ENCODE measurements around the gene WDR33. TPM values are rescaled to one million over a fixed set of nuclear protein-coding genes. Genes with fewer than 3 reads are reported as not detected.
A peak's percentile ranks its signal among the peaks of the same experiment; 100 is the strongest.

Gene WDR33
- total and polyA plus RNA-seq, 2 of the 13 experiments (the other 11 are each of a cell fraction or from before 2014, with no cell fraction given), result 54.9 to 78.2 TPM

- TF ChIP-seq ARID4A (CRISPR knock-in tag; IDR thresholded peaks at IDR 0.05; ENCODE audit: borderline replicate concordance) (peak; percentile 94; the same call in 1 of the 2 replicates), ZKSCAN8 (CRISPR knock-in tag; IDR thresholded peaks at IDR 0.05; ENCODE audit: borderline replicate concordance) (0 out of 2 replicates have a peak, but pooled peaks have one; percentile 49), TERF1 (CRISPR knock-in tag; IDR thresholded peaks at IDR 0.05) (no peak; the same call in 1 of the 2 replicates), POGK (CRISPR knock-in tag; conservative IDR thresholded peaks at IDR 0.05) (peak; percentile 86; the same call in 1 of the 2 replicates), ZNF619 (CRISPR knock-in tag; IDR thresholded peaks at IDR 0.05) (peak; percentile 86; the same call in 1 of the 2 replicates), TOPORS (CRISPR knock-in tag; IDR thresholded peaks at IDR 0.05) (peak; percentile 17; the same call in 1 of the 2 replicates), ZNF674 (CRISPR knock-in tag; IDR thresholded peaks at IDR 0.05; ENCODE audit: low read depth) (no peak), NFE2 (CRISPR knock-in tag; IDR thresholded peaks at IDR 0.05) (no peak), SNAPC5 (CRISPR knock-in tag; IDR thresholded peaks at IDR 0.05; ENCODE audit: borderline replicate concordance) (peak; percentile 46; the same call in 1 of the 2 replicates), ZFP90 (CRISPR knock-in tag; IDR thresholded peaks at IDR 0.05; ENCODE audit: borderline replicate concordance) (peak; percentile 62; the same call in 1 of the 2 replicates), ZMYM4 (CRISPR knock-in tag; IDR thresholded peaks at IDR 0.05) (peak; percentile 73; the same call in 1 of the 2 replicates), IRF1 (CRISPR knock-in tag; IDR thresholded peaks at IDR 0.05; ENCODE audit: low read depth) (0 out of 2 replicates have a peak, but pooled peaks have one; percentile 32), ZBTB25 (CRISPR knock-in tag; IDR thresholded peaks at IDR 0.05) (peak; percentile 85), ZNF891 (CRISPR knock-in tag; IDR thresholded peaks at IDR 0.05) (peak; percentile 5; the same call in 1 of the 2 replicates), SPEN (CRISPR knock-in tag; IDR thresholded peaks at IDR 0.05; ENCODE audit: low read depth) (peak; percentile 84), NR2F6 (IDR thresholded peaks at IDR 0.05) (no peak), NR2F6 (CRISPR knock-in tag; IDR thresholded peaks at IDR 0.05) (peak; percentile 47; the same call in 1 of the 2 replicates), TAF1 (CRISPR knock-in tag; IDR thresholded peaks at IDR 0.05) (peak; percentile 97), ZNF550 (CRISPR knock-in tag; IDR thresholded peaks at IDR 0.05; ENCODE audit: borderline replicate concordance) (peak; percentile 25; the same call in 1 of the 2 replicates), ZNF577 (CRISPR knock-in tag; IDR thresholded peaks at IDR 0.05; ENCODE audit: borderline replicate concordance, low read depth) (no peak), MAFF (IDR thresholded peaks at IDR 0.05; ENCODE audit: low read depth, low read length) (0 out of 2 replicates have a peak, but pooled peaks have one; percentile 7)
Observed at GRCh38 chr2:127701193-127701650, 109.7 kb downstream of the WDR33 start, which contains the start of gene SFT2D3 (continued).
